ENCODE data around the gene TEDC1.
A peak's percentile ranks its signal among the peaks of the same experiment; 100 is the strongest.

TEDC1 gene, protein sequence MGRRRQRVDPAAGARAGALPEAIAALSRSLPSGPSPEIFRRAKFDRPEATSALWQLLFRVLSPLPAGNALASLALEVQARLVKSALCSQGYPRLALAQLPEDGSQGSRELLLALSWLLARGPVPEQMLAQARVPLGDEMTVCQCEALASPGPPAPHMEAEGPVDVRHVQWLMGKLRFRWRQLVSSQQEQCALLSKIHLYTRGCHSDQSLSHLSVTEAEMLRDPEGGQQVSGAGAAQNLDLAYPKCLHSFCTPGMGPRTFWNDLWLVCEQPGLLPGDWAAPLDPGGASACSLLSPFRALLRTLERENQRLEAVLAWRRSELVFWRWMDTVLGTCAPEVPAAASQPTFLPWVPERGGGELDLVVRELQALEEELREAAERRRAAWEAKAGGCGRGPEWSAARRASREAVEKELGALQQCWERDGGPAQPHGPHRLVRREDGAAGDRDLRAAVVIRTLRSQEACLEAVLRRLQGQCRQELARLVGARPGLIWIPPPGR

DNA sequence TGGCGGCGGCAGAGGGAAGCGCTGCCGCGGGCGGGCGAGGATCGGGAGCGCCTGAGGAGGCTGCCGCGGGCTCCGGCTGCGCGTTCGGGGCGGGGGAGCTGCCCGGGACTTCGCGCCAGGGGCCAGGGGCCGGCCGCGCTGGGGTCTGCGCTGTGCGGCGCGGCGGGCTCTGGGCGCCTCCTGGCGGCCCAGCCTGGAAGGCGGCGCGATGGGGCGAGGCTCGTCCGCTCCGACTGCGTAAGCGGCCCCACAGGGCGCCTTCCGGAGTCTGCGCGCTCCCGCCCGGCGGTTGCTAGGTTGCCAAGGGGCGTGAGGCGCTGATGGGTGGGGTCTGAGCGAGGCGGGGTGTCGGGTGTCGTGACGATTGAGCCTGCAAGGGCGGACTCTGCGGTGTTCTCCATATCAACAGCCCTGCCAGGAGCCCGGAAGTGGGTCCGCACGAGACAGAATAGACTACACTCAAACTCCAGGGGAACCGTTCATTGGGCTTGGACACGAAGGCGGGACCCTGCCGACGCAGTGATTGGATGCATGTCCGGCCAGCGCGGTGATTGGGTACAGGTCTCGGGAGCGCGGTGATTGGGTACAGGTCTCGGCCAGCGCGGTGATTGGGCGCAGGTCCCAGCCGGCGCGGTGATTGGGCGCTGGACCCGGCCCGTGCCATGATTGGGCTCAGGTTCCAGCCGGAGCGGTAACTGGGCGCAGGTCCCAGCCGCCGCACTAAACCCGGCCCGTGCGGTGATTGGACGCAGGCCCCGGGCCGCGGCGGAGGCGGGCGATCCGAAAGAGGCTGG is at the start of gene TEDC1:
Gene TEDC1 (plus strand): TSS at position 675 of the 794 bp plus-strand sequence. CDS start 130 bp downstream, outside the sequence.
- peak; percentile 100 for DNase-seq (ENCODE audit: low read depth)

GRCh38 chr14:105442125-105442524 is 48.9 kb upstream of the TEDC1 start:
- DNase-seq (ENCODE audit: low read depth): no peak

DNA sequence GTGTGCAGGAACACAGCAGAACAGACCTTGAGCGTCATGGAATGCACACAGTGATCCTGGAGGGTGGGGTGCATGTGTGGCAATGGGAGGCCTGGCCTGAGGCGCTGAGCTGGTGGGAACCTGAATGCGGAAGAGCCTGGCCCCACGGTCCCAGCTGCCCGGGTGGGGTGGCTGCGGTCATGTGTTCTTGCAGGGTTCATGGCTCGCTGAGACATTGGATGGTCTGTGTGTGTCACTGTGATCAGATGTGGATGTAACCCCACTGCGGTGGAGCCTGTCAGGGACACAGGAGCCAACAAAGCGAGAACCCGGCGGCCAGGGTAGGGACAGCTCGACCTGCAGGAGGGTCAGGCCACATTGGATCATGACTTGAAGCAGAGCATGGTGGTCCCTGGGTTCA is 48.2 kb upstream of the TEDC1 start:
- no peak for DNase-seq (ENCODE audit: low read depth)

DNA sequence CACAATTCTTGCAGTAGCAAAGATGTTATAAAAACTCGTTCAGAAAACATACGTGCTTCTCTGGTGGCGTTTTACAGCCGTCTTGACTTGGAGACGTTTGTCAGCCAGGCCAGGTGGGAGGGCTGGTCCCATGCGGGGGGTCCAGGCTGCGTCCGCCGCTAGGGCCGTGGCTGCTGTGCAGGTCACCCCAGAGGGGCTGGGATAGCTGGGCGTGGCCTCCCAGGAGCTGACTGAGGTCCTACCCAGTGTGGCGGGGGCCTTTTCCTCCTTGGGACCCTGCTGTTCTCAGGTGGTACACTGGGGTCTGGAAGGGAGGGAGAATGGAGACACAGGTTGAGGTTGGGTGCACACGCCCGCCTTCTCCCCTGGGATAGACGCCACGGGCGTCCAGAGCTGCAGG is 46.2 kb upstream of the TEDC1 start:
- DNase-seq (ENCODE audit: low read depth): no peak

- DNase-seq (ENCODE audit: low read depth): no peak
These were observed 45.8 kb upstream of the TEDC1 start for GRCh38 chr14:105445290-105445689.

DNA sequence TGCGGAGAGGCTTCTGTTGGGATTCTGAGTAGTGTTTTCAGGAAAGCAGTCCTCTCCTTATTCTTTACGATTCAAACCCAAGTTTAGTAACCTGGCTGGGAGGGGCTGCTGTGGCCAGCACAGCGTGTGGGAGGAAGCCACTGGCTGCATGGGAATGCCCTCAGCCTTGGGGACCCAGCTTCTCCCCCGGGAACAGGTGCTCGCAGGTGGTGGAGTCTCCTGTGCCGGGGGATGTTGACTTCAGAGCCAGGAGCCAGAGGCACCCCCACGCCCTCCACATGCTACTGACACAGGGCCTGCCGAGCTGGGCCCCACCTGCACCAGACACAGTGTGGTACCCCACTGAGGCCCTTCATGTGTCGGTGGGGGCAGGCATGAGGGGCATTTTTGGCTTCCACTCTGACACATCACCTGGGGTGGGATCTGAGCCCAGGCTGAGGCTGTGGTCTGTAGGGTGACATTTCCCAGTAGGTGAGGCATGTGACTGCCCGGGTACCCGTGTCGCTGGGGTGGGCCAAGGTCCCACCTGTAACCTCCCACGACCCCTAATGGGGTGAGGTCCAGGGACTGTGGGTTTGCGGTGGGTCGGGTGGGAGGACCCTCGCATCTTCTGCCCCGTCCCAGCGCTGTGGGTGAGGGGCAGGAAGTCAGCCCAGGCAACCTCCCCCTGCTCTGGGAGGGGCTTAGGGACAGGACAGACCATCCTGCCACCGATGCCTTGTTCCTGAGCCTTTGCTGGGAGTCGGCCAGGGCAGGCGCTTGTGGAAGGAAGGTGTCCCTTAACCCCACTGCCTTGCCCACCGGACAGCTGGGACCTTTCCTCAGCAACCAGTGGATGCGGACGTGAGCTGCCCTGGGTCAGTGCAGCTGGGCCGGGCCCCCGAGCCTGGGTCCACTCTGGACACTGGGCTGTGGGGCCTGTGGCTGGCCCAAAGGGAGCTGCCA is 44.9 kb upstream of the TEDC1 start:
- no peak for DNase-seq (ENCODE audit: low read depth)

DNA sequence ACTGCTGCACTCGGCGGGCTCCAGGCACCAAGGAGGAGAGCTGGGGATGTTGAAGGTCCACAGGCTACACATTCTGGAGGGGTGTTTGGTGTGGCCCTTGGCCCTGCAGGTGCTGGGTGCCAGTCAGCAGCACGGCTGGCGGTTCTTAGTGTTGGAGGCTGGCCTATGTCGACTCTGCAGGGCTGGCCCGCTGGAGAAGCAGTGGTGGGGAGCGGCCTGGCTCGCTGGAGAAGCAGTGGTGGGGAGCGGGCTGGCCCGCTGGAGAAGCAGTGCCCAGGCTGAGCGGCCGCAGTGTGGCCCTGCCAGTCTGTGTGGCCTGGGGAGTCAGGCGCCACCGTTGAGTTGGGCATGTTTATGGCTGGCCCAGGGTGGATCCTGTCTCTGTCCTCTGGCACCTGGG is 44.1 kb upstream of the TEDC1 start:
- DNase-seq (ENCODE audit: low read depth): no peak

- DNase-seq (ENCODE audit: low read depth): no peak
These were observed 43.1 kb upstream of the TEDC1 start for GRCh38 chr14:105447651-105448640.

- peak; percentile 58 for DNase-seq (ENCODE audit: low read depth)
These were observed 42.3 kb upstream of the TEDC1 start for GRCh38 chr14:105448706-105449111.

GRCh38 chr14:105449276-105450122 is 41.5 kb upstream of the TEDC1 start:
- DNase-seq (ENCODE audit: low read depth): no peak

DNA sequence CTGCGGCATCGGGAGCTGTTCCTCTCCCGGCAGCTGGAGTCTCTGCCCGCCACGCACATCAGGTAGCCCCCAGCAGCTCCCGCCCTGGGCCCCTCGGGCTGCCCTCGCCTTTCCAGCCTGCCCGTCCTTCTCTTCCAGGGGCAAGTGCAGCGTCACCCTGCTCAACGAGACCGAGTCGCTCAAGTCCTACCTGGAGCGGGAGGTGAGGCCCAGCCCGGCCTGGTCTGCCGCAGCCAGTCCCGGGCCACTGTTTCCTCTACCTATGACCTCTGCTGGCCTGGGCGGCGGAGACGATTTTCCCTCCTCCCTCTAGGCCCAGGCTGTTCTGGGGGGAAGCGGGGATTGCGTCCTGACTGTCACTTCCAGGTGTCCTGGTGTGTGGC is 40.9 kb upstream of the TEDC1 start:
- DNase-seq (ENCODE audit: low read depth): no peak

GRCh38 chr14:105450864-105451720 is 40.0 kb upstream of the TEDC1 start:
- DNase-seq (ENCODE audit: low read depth): no peak

DNA sequence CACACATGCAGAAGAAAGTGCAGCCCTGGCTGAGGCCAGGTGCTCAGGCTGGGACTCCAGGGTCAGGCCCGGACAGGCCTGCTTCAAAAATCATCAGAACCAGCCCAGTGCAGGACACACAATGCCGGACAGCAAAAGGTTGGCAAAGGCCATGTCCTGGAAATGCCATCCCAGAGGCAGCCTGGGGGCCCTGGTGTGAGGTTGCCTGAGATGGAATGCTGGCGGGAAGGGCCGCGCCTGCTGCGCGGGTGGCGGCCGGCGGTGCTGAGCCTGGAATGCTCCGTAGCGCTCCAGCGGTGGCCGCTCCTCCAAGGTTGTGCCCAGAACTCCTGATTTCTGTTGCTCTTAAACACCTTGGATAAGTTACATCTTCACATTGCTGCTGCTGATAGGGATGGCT is 38.1 kb upstream of the TEDC1 start:
- no peak for DNase-seq (ENCODE audit: low read depth)

- DNase-seq (ENCODE audit: low read depth): no peak
These were observed 37.2 kb upstream of the TEDC1 start for GRCh38 chr14:105453847-105454246.

DNA sequence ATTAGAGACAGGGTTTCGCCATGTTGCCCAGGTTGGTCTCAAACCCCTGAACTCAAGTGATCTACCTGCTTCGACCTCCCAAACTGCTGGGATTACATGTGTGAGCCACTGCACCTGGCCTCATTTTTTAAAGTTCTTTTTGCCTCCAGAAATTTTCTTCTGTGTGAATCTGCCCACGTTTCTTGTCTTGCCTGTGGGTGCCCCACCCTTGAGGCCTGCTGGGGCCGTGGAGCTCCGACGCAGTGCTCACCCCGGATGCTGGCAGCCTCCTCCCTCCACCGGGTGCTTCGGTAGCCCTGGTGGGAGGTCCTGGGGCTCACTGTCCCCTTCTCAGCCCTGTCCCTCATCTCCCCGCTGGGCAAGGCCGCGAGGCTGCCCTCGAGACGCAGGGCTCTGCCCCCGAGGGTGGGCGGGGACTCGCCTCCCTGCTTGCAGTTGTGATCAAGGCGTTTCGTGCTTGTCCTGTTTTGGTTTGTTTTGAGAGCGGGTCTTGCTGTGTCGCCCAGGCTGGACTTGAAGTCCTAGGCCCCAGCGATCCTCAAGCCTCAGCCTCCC is 35.9 kb upstream of the TEDC1 start:
- no peak for DNase-seq (ENCODE audit: low read depth)

DNA sequence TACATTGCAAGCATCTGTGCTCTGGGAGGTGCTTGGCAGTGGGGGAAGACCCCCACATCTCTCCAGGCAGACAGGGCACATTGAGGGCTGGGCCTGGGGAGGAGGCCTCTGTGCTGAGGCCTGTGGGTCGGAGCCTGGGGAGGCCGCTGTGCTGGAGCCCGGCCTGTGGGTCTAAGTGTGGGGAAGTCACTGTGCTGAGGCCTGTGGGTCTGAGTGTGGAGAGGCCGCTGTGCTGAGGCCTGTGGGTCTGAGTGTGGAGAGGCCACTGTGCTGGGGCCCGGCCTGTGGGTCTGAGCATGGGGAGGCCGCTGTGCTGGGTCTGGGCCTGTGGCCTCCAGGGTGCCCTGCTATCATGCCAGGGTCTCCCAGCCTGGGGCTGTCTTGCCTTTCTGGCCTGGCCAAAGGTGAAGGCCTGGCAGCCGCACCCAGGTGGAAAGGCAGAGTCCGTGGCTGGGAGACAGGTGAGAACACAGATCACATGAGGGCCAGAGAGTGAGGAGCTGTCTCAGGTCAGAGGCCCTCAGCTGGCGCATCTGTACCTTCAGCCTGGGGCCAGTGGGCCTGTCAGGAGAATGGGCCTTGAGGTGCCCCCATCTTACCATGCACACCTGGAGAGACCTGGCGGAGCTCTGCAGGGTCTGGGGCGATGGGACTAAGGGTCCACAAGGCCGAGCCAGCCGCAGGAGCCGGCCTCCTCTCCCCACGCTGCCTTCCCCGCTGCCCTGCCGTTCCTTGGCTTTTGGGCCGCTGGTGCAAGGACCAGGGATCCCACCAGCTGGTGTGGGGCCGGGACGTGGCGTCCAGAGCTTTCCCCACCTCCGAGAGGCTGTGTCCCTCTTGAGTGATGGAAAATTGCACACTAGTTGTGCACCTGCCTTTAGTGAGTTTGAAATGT is 35.0 kb upstream of the TEDC1 start:
- no peak for DNase-seq (ENCODE audit: low read depth)

All from ELR (cell line).